A673 (cell line): ENCODE measurements around the gene APEX1. TPM values are rescaled to one million over a fixed set of nuclear protein-coding genes. Genes with fewer than 3 reads are reported as not detected.

ENCODE experiments used
- BruUV-seq: library from RNA; stranded (reverse); fragments of 400-500 nt; replicated peaks from 2 replicates; lab custom pipeline; 2021; lab: Mats Ljungman, UMichigan
- CTCF ChIA-PET: fragments of 300-600 bp; sonication (Branson Sonifier 250); formaldehyde crosslinking; loops from one replicate; lab custom pipeline; 2022; ENCODE audit warnings: antibody characterized with exemption; lab: Charles Lee
- POLR2A ChIA-PET: fragments of 300-600 bp; sonication (Branson Sonifier 250); formaldehyde crosslinking; loops from one replicate; lab custom pipeline; 2022; ENCODE audit warnings: antibody characterized with exemption; ENCODE audit not compliant: low non-redundant PET; lab: Charles Lee
- DNase-seq: peaks from one replicate; pipeline ENCODE4 v3.0.0-alpha.2; 2015; ENCODE audit warnings: low spot score
- H3K27ac ChIP-seq: fragments of 200-600 bp; sonication (generic); 2 replicates; pipeline ENCODE4 v1.5.1; 2016; ENCODE audit warnings: mixed run types, low read depth, mild to moderate bottlenecking, mixed read lengths, antibody characterized with exemption, low read length; ENCODE audit not compliant: poor library complexity, severe bottlenecking
- H3K27me3 ChIP-seq: fragments of 200-600 bp; sonication (generic); replicated peaks from 2 replicates; pipeline ENCODE4 v1.6.1; 2017; ENCODE audit warnings: mixed run types, low read depth, mild to moderate bottlenecking, mixed read lengths, antibody characterized with exemption, low read length; ENCODE audit not compliant: insufficient read depth, poor library complexity
- H3K36me3 ChIP-seq: fragments of 200-600 bp; sonication (generic); 2 replicates; pipeline ENCODE4 v1.6.1; 2016; ENCODE audit warnings: mixed run types, mild to moderate bottlenecking, mixed read lengths, antibody characterized with exemption, low read length; ENCODE audit not compliant: insufficient read depth, poor library complexity, severe bottlenecking
- H3K4me1 ChIP-seq: fragments of 200-600 bp; sonication (generic); 2 replicates; pipeline ENCODE4 v1.6.1; 2017; ENCODE audit warnings: mixed run types, mild to moderate bottlenecking, mixed read lengths, antibody characterized with exemption, low read length; ENCODE audit not compliant: insufficient read depth, poor library complexity, severe bottlenecking
- H3K4me3 ChIP-seq: fragments of 200-600 bp; sonication (generic); 2 replicates; pipeline ENCODE4 v1.5.1; 2016; ENCODE audit warnings: low read depth, mixed run types, mild to moderate bottlenecking, mixed read lengths, low read length; ENCODE audit not compliant: poor library complexity, severe bottlenecking
- H3K9me3 ChIP-seq: fragments of 200-600 bp; sonication (generic); 2 replicates; pipeline ENCODE4 v1.6.1; 2016; ENCODE audit warnings: mixed run types, low read depth, mild to moderate bottlenecking, mixed read lengths, antibody characterized with exemption, low read length; ENCODE audit not compliant: poor library complexity, severe bottlenecking
- EZH2 ChIP-seq: fragments of 200-600 bp; sonication (generic); IDR thresholded peaks from 2 replicates; pipeline ENCODE4 v1.6.1; 2017; ENCODE audit warnings: borderline replicate concordance, low read depth, mild to moderate bottlenecking, mixed read lengths, antibody characterized with exemption, low read length; ENCODE audit not compliant: poor library complexity, severe bottlenecking
- intact Hi-C: fragments of 100-400 bp; cut with micrococcal nuclease; formaldehyde crosslinking; loops from one replicate; pipeline ENCODE4 v1.10.0; 2022; ENCODE audit not compliant: unreplicated experiment
- total RNA-seq: library from RNA; stranded (reverse); gene quantifications from 2 replicates; pipeline ENCODE4 v1.2.3, GENCODE V29; 2021
- TF ChIP-seq, protein P1 (sequence below): fragments of 300-800, 200-600 bp; sonication (generic); conservative IDR thresholded peaks from 2 replicates; pipeline ENCODE4 v1.5.1; 2017; ENCODE audit warnings: low read depth, mild to moderate bottlenecking, antibody characterized with exemption, low read length, moderate library complexity, mixed read lengths

Gene APEX1
- total RNA-seq, 1 experiment from 2014 or later, result 299 TPM

DNA sequence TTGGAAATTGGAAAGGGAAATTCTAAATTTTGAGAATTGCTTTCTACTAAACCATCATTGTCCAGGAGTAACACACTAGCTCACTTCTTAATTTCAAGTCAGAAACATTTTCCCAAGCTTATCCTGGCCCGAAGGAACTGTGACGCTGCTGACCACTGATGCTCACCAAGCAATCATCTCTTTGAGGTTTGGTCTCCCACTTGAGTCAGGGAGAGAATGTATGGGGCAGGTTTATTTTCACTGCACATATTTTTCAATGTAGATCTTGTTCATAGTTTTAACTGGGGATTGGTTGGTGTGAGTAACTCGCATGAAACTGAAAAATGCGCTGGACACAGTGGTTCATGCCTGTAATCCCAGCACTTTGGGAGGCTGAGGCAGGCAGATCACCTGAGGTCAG, 37.5 kb downstream of the APEX1 start:
- Histone ChIP-seq H3K9me3 (no peaks in the 10 kb centered on the region), H3K4me1 (no peaks in the 10 kb centered on the region), H3K4me3 (no peak overlapping the region), H3K27me3 (no peaks in the 10 kb centered on the region), H3K27ac (no peak overlapping the region), H3K36me3 (no peaks in the 10 kb centered on the region)
- CTCF ChIA-PET, result no interaction called here
- BruUV-seq, result no TSS peak
- TF ChIP-seq, protein P1, sequence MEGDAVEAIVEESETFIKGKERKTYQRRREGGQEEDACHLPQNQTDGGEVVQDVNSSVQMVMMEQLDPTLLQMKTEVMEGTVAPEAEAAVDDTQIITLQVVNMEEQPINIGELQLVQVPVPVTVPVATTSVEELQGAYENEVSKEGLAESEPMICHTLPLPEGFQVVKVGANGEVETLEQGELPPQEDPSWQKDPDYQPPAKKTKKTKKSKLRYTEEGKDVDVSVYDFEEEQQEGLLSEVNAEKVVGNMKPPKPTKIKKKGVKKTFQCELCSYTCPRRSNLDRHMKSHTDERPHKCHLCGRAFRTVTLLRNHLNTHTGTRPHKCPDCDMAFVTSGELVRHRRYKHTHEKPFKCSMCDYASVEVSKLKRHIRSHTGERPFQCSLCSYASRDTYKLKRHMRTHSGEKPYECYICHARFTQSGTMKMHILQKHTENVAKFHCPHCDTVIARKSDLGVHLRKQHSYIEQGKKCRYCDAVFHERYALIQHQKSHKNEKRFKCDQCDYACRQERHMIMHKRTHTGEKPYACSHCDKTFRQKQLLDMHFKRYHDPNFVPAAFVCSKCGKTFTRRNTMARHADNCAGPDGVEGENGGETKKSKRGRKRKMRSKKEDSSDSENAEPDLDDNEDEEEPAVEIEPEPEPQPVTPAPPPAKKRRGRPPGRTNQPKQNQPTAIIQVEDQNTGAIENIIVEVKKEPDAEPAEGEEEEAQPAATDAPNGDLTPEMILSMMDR, result no peak
- no peak for TF ChIP-seq EZH2
- intact Hi-C loops, result no loop called here
- POLR2A ChIA-PET, result no interaction called here
- DNase-seq, result no peak

DNA sequence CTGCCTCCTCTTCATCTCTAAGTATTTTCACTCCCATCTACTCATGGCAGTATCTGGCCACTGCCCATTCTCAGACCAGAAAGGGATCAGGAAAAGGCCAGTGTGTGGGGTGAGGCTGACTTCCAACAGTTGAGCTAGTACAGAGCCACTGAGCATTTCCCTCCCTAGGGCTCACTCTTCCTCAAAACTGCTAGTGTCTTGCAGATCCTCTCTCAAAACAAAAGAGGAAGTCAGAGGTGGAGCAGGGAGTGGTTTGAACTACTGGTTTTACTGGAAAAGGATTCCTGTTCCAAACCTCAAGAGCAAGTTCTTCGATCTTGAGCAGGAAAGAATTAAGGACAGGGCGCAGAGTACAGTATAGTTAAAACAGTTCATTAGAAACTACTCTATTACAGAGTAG, 38.6 kb downstream of the APEX1 start:
- ChIA-PET CTCF (no interaction called here), POLR2A (no interaction called here)
- Histone ChIP-seq H3K4me3 (no peak overlapping the region), H3K36me3 (no peaks in the 10 kb centered on the region), H3K27ac (no peak overlapping the region), H3K9me3 (no peaks in the 10 kb centered on the region), H3K4me1 (no peaks in the 10 kb centered on the region), H3K27me3 (no peaks in the 10 kb centered on the region)
- DNase-seq, result no peak
- no TSS peak for BruUV-seq
- TF ChIP-seq EZH2, result no peak
- TF ChIP-seq, protein P1, result no peak
- intact Hi-C loops, result no loop called here

DNA sequence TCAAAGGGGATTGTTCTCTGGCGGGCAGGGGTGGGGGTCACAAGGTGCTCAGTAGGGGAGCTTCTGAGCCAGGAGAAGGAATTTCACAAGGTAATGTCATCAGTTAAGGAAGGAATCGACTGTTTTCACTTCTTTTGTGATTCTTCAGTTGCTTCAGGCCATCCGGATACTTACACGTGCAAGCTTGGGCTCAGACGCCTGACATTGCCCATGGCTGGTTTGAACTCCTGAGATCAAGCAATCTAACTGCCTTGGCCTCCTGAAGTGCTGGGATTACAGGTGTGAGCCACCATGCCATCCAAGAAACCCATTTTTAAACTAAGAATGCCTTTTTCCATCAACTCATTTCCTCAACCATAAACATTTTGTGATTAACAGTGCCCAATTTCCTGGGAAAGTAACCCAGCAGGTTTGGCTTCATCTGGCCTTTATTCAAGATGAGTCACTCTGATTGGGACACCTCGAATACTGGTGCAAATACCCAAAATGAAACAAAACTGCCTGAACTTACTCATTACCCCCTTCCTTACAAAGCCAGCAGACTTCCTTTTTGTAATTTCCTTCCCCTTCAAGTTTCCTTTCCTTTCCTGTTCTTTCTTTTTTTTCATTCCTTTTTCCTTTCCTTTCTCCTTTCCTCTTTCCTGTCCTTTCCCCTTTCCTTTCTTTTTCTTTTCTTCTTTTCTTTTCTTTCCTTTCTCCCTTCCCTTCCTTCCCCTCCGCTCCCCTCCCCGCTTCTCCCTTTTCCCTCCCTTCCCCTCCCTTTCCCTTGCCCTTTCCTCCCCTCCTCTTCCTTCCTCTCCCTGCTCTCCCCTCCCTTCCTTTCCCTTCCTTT, 40.1 kb downstream of the APEX1 start:
- Histone ChIP-seq H3K4me1 (no peaks in the 10 kb centered on the region), H3K27ac (no peak overlapping the region), H3K9me3 (no peaks in the 10 kb centered on the region), H3K36me3 (no peaks in the 10 kb centered on the region), H3K27me3 (no peaks in the 10 kb centered on the region), H3K4me3 (no peak overlapping the region)
- intact Hi-C loops, result no loop called here
- no TSS peak for BruUV-seq
- CTCF ChIA-PET, result no interaction called here
- TF ChIP-seq, protein P1, result no peak
- no peak for TF ChIP-seq EZH2
- POLR2A ChIA-PET, result interaction anchor here (0.7 kb wide), 1 partner anchor 1128 kb away, joined by 3 read pairs; no protein-coding TSS in a partner anchor
- DNase-seq, result peak; percentile 19
